Measurements from ENCODE around the gene PIGU. TPM values are rescaled to one million over a fixed set of nuclear protein-coding genes. Genes with fewer than 3 reads are reported as not detected.
"Not testable (repeated sequence)": the region's sequence is repeated elsewhere in the genome, so short reads cannot be mapped to it uniquely, and the experiment has no call there.

The PIGU gene
- total and polyA plus RNA-seq, 4 donors = 6.4 to 10.0 (median 7.2) TPM

DNA sequence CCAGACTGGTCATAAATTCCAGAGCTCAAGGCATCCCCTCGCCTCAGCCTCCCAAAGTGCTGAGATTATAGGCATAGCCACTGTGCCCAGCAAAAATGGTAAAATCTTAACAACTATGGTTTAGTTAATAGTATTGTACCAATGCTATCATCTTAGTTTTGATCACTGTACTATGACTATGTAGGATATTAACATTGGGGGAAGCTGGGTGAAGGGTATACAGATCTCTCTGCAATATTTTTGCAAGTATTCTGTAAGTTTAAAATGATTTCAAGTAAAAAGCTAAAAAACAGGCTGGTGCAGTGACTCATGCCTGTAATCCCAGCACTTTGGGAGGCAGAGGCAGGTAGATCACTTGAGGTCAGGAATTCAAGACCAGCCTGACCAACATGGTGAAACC, 7.8 kb downstream of the PIGU start:
- TF ChIP-seq RAD21 (IDR thresholded peaks at IDR 0.05) (no peak), TAF1 (conservative IDR thresholded peaks at IDR 0.05) (no peak), GABPA (IDR thresholded peaks at IDR 0.05 in 1 of 2, conservative IDR thresholded peaks at IDR 0.05 in 1 of 2) (no peak), FOXA2 (IDR thresholded peaks at IDR 0.05) (no peak), FOXA1 (IDR thresholded peaks at IDR 0.05) (no peak), NR2F2 (IDR thresholded peaks at IDR 0.05) (no peak), SP1 (IDR thresholded peaks at IDR 0.05) (no peak)
- TF ChIP-seq, protein P1, sequence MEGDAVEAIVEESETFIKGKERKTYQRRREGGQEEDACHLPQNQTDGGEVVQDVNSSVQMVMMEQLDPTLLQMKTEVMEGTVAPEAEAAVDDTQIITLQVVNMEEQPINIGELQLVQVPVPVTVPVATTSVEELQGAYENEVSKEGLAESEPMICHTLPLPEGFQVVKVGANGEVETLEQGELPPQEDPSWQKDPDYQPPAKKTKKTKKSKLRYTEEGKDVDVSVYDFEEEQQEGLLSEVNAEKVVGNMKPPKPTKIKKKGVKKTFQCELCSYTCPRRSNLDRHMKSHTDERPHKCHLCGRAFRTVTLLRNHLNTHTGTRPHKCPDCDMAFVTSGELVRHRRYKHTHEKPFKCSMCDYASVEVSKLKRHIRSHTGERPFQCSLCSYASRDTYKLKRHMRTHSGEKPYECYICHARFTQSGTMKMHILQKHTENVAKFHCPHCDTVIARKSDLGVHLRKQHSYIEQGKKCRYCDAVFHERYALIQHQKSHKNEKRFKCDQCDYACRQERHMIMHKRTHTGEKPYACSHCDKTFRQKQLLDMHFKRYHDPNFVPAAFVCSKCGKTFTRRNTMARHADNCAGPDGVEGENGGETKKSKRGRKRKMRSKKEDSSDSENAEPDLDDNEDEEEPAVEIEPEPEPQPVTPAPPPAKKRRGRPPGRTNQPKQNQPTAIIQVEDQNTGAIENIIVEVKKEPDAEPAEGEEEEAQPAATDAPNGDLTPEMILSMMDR (IDR thresholded peaks at IDR 0.05; ENCODE audit: low read depth, low read length, missing input control) = no peak
- Histone ChIP-seq H3K4me1 (ENCODE audit: control insufficient read depth in 4 of 4, insufficient read depth in 4 of 4, low read length in 3 of 4) (peaks cover 0 to 2% (median 0%) of the 10 kb centered on the region in 4 donors), H3K9me3 (ENCODE audit: control insufficient read depth in 4 of 4, low read length in 3 of 4) (no peaks in the 10 kb centered on the region), H3K27ac (ENCODE audit: low read depth in 1 of 2, low read length in 2 of 2) (no peak overlapping the region), H3K36me3 (ENCODE audit: control insufficient read depth in 4 of 4, insufficient read depth in 3 of 4, low read depth in 1 of 4, low read length in 3 of 4) (no peaks in the 10 kb centered on the region), H3K9ac (ENCODE audit: low read depth in 1 of 2, low read length in 2 of 2) (no peak overlapping the region), H3K4me3 (ENCODE audit: low read depth in 1 of 3, low read length in 3 of 3) (no peak overlapping the region), H3K27me3 (ENCODE audit: control insufficient read depth in 4 of 4, insufficient read depth in 4 of 4, low read length in 3 of 4) (no peaks in the 10 kb centered on the region)
- 97% methylated on average over 1 of the region's 1 CpG for WGBS
- DNase-seq (ENCODE audit: low spot score) = no peak

DNA sequence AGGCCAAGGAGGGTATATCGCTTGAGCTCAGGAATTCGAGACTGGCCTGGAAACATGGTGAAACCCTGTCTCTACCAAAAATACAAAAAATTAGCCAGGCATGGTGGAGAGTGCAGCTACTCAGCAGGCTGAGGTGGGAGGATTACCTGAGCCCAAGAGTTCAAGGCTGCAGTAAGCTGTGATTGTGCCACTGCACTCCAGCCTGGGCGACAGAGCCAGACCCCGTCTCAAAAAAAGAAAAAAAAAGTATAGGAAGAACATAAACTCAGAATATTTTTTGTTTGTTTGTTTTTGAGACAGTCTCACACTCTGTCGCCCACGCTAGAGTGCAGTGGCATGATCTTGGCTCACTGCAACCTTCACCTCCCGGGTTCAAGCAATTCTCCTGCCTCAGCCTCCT, 12.1 kb downstream of the PIGU start:
- DNase-seq (ENCODE audit: low spot score); H3K27ac ChIP-seq (ENCODE audit: low read depth in 1 of 2, low read length in 2 of 2); H3K4me1 ChIP-seq (ENCODE audit: control insufficient read depth in 4 of 4, insufficient read depth in 4 of 4, low read length in 3 of 4); H3K4me3 ChIP-seq (ENCODE audit: low read depth in 1 of 3, low read length in 3 of 3); H3K9me3 ChIP-seq (ENCODE audit: control insufficient read depth in 4 of 4, low read length in 3 of 4); H3K9ac ChIP-seq (ENCODE audit: low read depth in 1 of 2, low read length in 2 of 2); H3K27me3 ChIP-seq (ENCODE audit: control insufficient read depth in 4 of 4, insufficient read depth in 4 of 4, low read length in 3 of 4); H3K36me3 ChIP-seq (ENCODE audit: control insufficient read depth in 4 of 4, insufficient read depth in 3 of 4, low read depth in 1 of 4, low read length in 3 of 4): not testable (repeated sequence)
- WGBS = 99% methylated on average over 7 of the region's 7 CpGs

DNA sequence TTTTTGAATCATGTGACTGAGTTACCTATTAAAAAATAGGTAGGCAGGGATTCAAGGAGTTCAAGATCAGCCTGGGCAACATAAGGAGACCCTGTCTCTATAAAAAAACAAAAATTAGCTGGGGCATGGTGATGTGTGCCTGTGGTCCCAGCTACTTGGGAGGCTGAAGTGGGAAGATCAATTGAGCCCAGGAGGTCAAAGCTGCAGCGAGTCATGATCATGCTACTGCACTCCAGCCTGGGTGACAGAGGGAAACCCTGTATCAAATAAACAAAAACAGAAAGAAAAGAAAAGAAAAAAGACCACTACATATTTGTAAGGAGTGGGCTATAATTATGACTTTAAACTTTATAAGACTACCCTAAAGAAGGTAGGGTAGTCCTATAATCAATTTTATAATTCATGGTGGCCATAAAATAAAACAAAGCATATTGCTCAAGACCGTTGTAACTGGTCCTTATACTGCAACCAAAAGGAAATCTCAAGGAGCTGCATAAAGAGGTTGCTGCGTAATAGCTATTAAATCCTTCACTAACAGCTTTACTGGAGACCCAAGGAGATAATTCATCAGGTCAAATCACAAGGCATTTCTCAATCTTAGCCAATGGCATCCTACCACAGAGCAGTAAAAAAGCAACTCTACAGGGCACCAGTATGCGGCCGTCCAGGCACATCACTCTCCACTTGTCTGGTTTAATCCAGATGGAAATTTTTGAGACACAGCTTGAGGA, 13.5 kb downstream of the PIGU start:
- no peak for DNase-seq (ENCODE audit: low spot score)
- Histone ChIP-seq H3K4me1 (ENCODE audit: control insufficient read depth in 4 of 4, insufficient read depth in 4 of 4, low read length in 3 of 4) (peaks cover 0 to 1% (median 0%) of the 10 kb centered on the region in 4 donors), H3K27ac (ENCODE audit: low read depth in 1 of 2, low read length in 2 of 2) (no peak overlapping the region), H3K36me3 (ENCODE audit: control insufficient read depth in 4 of 4, insufficient read depth in 3 of 4, low read depth in 1 of 4, low read length in 3 of 4) (no peaks in the 10 kb centered on the region), H3K9me3 (ENCODE audit: control insufficient read depth in 4 of 4, low read length in 3 of 4) (no peaks in the 10 kb centered on the region), H3K9ac (ENCODE audit: low read depth in 1 of 2, low read length in 2 of 2) (no peak overlapping the region), H3K4me3 (ENCODE audit: low read depth in 1 of 3, low read length in 3 of 3) (no peak overlapping the region), H3K27me3 (ENCODE audit: control insufficient read depth in 4 of 4, insufficient read depth in 4 of 4, low read length in 3 of 4) (no peaks in the 10 kb centered on the region)
- WGBS = 94% methylated on average over 5 of the region's 5 CpGs
- TF ChIP-seq, protein P2, sequence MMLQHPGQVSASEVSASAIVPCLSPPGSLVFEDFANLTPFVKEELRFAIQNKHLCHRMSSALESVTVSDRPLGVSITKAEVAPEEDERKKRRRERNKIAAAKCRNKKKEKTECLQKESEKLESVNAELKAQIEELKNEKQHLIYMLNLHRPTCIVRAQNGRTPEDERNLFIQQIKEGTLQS (IDR thresholded peaks at IDR 0.05) = no peak
- TF ChIP-seq EGR1 (IDR thresholded peaks at IDR 0.05; ENCODE audit: low read depth in 2 of 2) = no peak
- TF ChIP-seq SP1 (IDR thresholded peaks at IDR 0.05) = no peak
- TF ChIP-seq GABPA (IDR thresholded peaks at IDR 0.05 in 1 of 2, conservative IDR thresholded peaks at IDR 0.05 in 1 of 2) = no peak
- TF ChIP-seq HNF4A (conservative IDR thresholded peaks at IDR 0.05) = no peak
- TF ChIP-seq, protein P3, sequence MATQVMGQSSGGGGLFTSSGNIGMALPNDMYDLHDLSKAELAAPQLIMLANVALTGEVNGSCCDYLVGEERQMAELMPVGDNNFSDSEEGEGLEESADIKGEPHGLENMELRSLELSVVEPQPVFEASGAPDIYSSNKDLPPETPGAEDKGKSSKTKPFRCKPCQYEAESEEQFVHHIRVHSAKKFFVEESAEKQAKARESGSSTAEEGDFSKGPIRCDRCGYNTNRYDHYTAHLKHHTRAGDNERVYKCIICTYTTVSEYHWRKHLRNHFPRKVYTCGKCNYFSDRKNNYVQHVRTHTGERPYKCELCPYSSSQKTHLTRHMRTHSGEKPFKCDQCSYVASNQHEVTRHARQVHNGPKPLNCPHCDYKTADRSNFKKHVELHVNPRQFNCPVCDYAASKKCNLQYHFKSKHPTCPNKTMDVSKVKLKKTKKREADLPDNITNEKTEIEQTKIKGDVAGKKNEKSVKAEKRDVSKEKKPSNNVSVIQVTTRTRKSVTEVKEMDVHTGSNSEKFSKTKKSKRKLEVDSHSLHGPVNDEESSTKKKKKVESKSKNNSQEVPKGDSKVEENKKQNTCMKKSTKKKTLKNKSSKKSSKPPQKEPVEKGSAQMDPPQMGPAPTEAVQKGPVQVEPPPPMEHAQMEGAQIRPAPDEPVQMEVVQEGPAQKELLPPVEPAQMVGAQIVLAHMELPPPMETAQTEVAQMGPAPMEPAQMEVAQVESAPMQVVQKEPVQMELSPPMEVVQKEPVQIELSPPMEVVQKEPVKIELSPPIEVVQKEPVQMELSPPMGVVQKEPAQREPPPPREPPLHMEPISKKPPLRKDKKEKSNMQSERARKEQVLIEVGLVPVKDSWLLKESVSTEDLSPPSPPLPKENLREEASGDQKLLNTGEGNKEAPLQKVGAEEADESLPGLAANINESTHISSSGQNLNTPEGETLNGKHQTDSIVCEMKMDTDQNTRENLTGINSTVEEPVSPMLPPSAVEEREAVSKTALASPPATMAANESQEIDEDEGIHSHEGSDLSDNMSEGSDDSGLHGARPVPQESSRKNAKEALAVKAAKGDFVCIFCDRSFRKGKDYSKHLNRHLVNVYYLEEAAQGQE (IDR thresholded peaks at IDR 0.05) = no peak
- no peak for TF ChIP-seq HNF4G (IDR thresholded peaks at IDR 0.05)
- TF ChIP-seq FOXA2 (IDR thresholded peaks at IDR 0.05) = no peak
- TF ChIP-seq, protein P4, sequence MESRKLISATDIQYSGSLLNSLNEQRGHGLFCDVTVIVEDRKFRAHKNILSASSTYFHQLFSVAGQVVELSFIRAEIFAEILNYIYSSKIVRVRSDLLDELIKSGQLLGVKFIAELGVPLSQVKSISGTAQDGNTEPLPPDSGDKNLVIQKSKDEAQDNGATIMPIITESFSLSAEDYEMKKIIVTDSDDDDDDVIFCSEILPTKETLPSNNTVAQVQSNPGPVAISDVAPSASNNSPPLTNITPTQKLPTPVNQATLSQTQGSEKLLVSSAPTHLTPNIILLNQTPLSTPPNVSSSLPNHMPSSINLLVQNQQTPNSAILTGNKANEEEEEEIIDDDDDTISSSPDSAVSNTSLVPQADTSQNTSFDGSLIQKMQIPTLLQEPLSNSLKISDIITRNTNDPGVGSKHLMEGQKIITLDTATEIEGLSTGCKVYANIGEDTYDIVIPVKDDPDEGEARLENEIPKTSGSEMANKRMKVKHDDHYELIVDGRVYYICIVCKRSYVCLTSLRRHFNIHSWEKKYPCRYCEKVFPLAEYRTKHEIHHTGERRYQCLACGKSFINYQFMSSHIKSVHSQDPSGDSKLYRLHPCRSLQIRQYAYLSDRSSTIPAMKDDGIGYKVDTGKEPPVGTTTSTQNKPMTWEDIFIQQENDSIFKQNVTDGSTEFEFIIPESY (IDR thresholded peaks at IDR 0.05) = no peak

DNA sequence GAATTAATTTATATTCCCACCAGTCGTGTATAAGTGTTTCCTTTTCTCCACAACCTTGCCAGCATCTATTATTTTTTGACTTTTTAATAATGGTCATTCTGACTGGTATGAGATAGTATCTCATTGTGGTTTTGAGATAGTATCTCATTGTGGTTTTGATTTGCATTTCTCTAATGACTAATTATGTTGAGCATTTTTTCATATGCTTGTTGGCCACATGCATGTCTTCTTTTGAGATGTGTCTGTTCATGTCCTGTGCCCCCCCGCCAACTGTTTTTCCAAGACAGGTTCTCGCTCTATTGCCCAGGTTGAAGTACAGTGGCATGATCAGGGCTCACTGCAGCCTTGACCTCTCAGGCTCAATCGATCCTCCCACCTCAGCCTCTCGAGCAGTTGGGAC, 15.1 kb downstream of the PIGU start:
- not testable (repeated sequence) for H3K36me3 ChIP-seq (ENCODE audit: control insufficient read depth in 4 of 4, insufficient read depth in 3 of 4, low read depth in 1 of 4, low read length in 3 of 4); H3K9ac ChIP-seq (ENCODE audit: low read depth in 1 of 2, low read length in 2 of 2); H3K27me3 ChIP-seq (ENCODE audit: control insufficient read depth in 4 of 4, insufficient read depth in 4 of 4, low read length in 3 of 4); H3K27ac ChIP-seq (ENCODE audit: low read depth in 1 of 2, low read length in 2 of 2); H3K4me3 ChIP-seq (ENCODE audit: low read depth in 1 of 3, low read length in 3 of 3); H3K4me1 ChIP-seq (ENCODE audit: control insufficient read depth in 4 of 4, insufficient read depth in 4 of 4, low read length in 3 of 4); DNase-seq (ENCODE audit: low spot score); H3K9me3 ChIP-seq (ENCODE audit: control insufficient read depth in 4 of 4, low read length in 3 of 4)
- 92% methylated on average over 5 of the region's 5 CpGs for WGBS
